Measurements from ENCODE around the gene ANTXR2. TPM values are rescaled to one million over a fixed set of nuclear protein-coding genes. Genes with fewer than 3 reads are reported as not detected.

The ANTXR2 gene
- total RNA-seq, 1 donor from 2014 or later = 16.8 TPM

- intact Hi-C loops (cut with DNase I) = no loop called here
- no peak for TF ChIP-seq CTCF (IDR thresholded peaks at IDR 0.05)
- H3K4me3 ChIP-seq = no peak overlapping the region
- H3K4me1 ChIP-seq = no peaks in the 10 kb centered on the region
- H3K9me3 ChIP-seq = no peaks in the 10 kb centered on the region
- H3K27me3 ChIP-seq = no peaks in the 10 kb centered on the region
- no peak for DNase-seq (ENCODE audit: low spot score in 2 of 2)
- no peak overlapping the region for H3K27ac ChIP-seq
- peaks cover 4% of the 10 kb centered on the region in 2 donors for H3K36me3 ChIP-seq
Observed at GRCh38 chr4:80011636-80012236, 61.3 kb downstream of the ANTXR2 start.

GRCh38 chr4:80010316-80010715 lies 62.7 kb downstream of the ANTXR2 start:
- Histone ChIP-seq H3K4me1 (no peaks in the 10 kb centered on the region), H3K9me3 (no peaks in the 10 kb centered on the region), H3K36me3 (peaks cover 0 to 4% of the 10 kb centered on the region in 2 donors), H3K27me3 (no peaks in the 10 kb centered on the region), H3K4me3 (no peak overlapping the region), H3K27ac (no peak overlapping the region)
- TF ChIP-seq CTCF (IDR thresholded peaks at IDR 0.05) = no peak
- intact Hi-C loops (cut with DNase I) = no loop called here
- no peak for DNase-seq (ENCODE audit: low spot score in 2 of 2)

DNA sequence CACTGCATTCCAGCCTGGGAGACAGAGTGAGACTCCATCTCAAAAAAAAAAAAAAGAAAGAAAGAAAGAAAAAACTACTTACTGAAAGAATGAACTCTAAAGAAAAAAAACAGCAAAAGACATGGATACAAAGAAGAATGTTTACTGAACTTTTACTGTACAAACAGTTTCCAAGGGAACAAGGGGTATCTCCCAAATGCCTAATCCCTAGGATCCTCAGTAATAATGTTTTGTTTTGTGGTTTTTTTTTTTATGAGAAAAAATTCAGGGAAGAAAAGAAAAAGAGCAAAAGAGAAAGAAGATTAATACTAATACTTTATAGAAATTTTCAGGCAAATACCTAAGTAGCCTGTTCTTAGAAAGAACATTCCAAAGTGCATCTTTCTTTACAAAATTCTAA lies 63.2 kb downstream of the ANTXR2 start:
- no peaks in the 10 kb centered on the region for H3K4me1 ChIP-seq
- intact Hi-C loops (cut with DNase I) = no loop called here
- no peaks in the 10 kb centered on the region for H3K27me3 ChIP-seq
- DNase-seq (ENCODE audit: low spot score in 2 of 2) = no peak
- H3K36me3 ChIP-seq = peaks cover 0 to 2% of the 10 kb centered on the region in 2 donors
- H3K27ac ChIP-seq = no peak overlapping the region
- TF ChIP-seq CTCF (IDR thresholded peaks at IDR 0.05) = no peak
- peaks cover 0 to under 1% of the 10 kb centered on the region in 2 donors for H3K9me3 ChIP-seq
- no peak overlapping the region for H3K4me3 ChIP-seq

- no peaks in the 10 kb centered on the region for H3K27me3 ChIP-seq
- TF ChIP-seq CTCF (IDR thresholded peaks at IDR 0.05) = no peak
- intact Hi-C loops (cut with DNase I) = no loop called here
- H3K4me3 ChIP-seq = no peak overlapping the region
- no peaks in the 10 kb centered on the region for H3K4me1 ChIP-seq
- peaks cover 0 to 9% of the 10 kb centered on the region in 2 donors for H3K9me3 ChIP-seq
- no peaks in the 10 kb centered on the region for H3K36me3 ChIP-seq
- no peak overlapping the region for H3K27ac ChIP-seq
- DNase-seq (ENCODE audit: low spot score in 2 of 2) = no peak
Observed at GRCh38 chr4:80008971-80009370, 64.1 kb downstream of the ANTXR2 start.

DNA sequence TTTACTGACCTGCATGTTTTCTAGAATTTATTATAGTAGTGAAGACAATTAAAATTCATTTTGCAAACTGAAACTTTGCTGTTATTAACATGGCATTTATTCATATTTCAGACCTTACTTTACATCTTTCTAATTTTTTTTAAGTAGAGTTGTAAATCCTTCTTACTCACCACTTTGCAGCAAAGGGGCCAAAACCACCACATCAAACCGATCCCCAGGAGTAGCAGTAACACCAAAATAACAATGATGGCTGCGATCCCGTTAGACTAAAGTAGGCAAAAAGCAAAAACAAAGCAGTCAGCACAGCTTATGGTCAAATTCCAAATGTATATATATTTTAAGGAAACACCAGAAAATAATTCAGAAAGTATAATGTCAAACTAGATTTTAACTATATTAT lies 64.7 kb downstream of the ANTXR2 start:
- intact Hi-C loops (cut with DNase I) = no loop called here
- TF ChIP-seq CTCF (IDR thresholded peaks at IDR 0.05) = no peak
- Histone ChIP-seq H3K27ac (no peak overlapping the region), H3K36me3 (no peaks in the 10 kb centered on the region), H3K9me3 (peaks cover 0 to 10% of the 10 kb centered on the region in 2 donors), H3K4me1 (no peaks in the 10 kb centered on the region), H3K4me3 (no peak overlapping the region), H3K27me3 (no peaks in the 10 kb centered on the region)
- no peak for DNase-seq (ENCODE audit: low spot score in 2 of 2)

DNA sequence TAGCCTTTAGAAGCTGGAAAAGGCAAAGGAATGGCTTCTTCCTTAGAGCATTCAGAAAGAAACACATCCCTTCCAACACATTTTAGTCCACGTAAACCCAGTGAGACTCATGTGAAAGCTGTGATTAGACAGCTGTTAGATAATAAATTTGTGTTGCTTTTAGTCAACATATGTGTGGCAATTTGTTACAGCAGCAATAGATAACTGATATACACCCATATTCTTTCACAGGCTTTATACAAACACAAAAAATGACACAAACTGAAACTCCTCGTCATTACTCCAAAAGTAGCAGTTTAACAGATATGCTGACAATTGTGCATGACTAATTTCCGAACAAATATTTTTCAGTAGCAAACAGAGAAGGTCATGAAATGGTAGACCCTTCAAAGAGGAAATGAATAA lies 65.3 kb downstream of the ANTXR2 start:
- peaks cover 0 to 10% of the 10 kb centered on the region in 2 donors for H3K9me3 ChIP-seq
- TF ChIP-seq CTCF (IDR thresholded peaks at IDR 0.05) = no peak
- DNase-seq (ENCODE audit: low spot score in 2 of 2) = no peak
- no peaks in the 10 kb centered on the region for H3K36me3 ChIP-seq
- H3K27ac ChIP-seq = no peak overlapping the region
- intact Hi-C loops (cut with DNase I) = no loop called here
- no peaks in the 10 kb centered on the region for H3K27me3 ChIP-seq
- H3K4me3 ChIP-seq = no peak overlapping the region
- H3K4me1 ChIP-seq = no peaks in the 10 kb centered on the region

All from ascending aorta (tissue), 2 donors.